ENCODE measurements around the gene POPDC2. TPM values are rescaled to one million over a fixed set of nuclear protein-coding genes. Genes with fewer than 3 reads are reported as not detected.

Gene POPDC2
- total RNA-seq, 1 experiment from 2014 or later: 0.48 TPM

DNA sequence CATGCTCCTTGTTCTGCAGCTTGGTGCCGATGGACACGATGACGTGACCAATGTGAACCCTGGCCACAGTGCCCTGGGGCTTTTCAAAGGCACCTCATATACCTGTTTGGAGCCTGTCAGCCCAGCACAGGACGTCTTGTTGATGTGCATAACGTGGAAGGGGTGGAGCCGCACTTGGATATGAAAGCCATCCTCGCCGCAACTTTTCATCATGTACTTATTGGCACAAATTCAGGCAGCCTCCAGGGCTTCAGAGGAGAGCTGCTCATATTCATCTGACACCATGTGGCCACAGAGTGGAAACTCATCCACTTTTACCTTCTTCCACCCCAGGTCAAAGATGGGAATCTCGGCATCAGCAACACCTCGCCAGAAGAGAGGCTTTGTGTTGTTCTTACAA lies 24.7 kb downstream of the POPDC2 start:
- H3K4me3 Mint-ChIP-seq: no peak overlapping the region
- no peaks in the 10 kb centered on the region for H3K27me3 Mint-ChIP-seq (ENCODE audit: low read depth)
- no peak for TF ChIP-seq ZNF423 (CRISPR knock-in tag; IDR thresholded peaks at IDR 0.05)
- no peak for TF ChIP-seq SP1 (CRISPR knock-in tag; conservative IDR thresholded peaks at IDR 0.05)
- TF ChIP-seq ZNF138 (CRISPR knock-in tag; conservative IDR thresholded peaks at IDR 0.05): no peak
- TF ChIP-seq, protein P1, sequence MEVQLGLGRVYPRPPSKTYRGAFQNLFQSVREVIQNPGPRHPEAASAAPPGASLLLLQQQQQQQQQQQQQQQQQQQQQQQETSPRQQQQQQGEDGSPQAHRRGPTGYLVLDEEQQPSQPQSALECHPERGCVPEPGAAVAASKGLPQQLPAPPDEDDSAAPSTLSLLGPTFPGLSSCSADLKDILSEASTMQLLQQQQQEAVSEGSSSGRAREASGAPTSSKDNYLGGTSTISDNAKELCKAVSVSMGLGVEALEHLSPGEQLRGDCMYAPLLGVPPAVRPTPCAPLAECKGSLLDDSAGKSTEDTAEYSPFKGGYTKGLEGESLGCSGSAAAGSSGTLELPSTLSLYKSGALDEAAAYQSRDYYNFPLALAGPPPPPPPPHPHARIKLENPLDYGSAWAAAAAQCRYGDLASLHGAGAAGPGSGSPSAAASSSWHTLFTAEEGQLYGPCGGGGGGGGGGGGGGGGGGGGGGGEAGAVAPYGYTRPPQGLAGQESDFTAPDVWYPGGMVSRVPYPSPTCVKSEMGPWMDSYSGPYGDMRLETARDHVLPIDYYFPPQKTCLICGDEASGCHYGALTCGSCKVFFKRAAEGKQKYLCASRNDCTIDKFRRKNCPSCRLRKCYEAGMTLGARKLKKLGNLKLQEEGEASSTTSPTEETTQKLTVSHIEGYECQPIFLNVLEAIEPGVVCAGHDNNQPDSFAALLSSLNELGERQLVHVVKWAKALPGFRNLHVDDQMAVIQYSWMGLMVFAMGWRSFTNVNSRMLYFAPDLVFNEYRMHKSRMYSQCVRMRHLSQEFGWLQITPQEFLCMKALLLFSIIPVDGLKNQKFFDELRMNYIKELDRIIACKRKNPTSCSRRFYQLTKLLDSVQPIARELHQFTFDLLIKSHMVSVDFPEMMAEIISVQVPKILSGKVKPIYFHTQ (CRISPR knock-in tag; IDR thresholded peaks at IDR 0.05): no peak
- no peak for TF ChIP-seq ATF1 (CRISPR knock-in tag; IDR thresholded peaks at IDR 0.05)
- TF ChIP-seq, protein P2, sequence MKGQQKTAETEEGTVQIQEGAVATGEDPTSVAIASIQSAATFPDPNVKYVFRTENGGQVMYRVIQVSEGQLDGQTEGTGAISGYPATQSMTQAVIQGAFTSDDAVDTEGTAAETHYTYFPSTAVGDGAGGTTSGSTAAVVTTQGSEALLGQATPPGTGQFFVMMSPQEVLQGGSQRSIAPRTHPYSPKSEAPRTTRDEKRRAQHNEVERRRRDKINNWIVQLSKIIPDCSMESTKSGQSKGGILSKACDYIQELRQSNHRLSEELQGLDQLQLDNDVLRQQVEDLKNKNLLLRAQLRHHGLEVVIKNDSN (CRISPR knock-in tag; IDR thresholded peaks at IDR 0.05): no peak
- no peak for TF ChIP-seq RELA (CRISPR knock-in tag; IDR thresholded peaks at IDR 0.05; ENCODE audit: borderline replicate concordance)
- no peak for TF ChIP-seq FOXP1 (CRISPR knock-in tag; IDR thresholded peaks at IDR 0.05; ENCODE audit: borderline replicate concordance)
- TF ChIP-seq, protein P3, sequence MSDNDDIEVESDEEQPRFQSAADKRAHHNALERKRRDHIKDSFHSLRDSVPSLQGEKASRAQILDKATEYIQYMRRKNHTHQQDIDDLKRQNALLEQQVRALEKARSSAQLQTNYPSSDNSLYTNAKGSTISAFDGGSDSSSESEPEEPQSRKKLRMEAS (CRISPR knock-in tag; IDR thresholded peaks at IDR 0.05): no peak
- no peak for TF ChIP-seq PRRX2 (CRISPR knock-in tag; IDR thresholded peaks at IDR 0.05)
- TF ChIP-seq, protein P4, sequence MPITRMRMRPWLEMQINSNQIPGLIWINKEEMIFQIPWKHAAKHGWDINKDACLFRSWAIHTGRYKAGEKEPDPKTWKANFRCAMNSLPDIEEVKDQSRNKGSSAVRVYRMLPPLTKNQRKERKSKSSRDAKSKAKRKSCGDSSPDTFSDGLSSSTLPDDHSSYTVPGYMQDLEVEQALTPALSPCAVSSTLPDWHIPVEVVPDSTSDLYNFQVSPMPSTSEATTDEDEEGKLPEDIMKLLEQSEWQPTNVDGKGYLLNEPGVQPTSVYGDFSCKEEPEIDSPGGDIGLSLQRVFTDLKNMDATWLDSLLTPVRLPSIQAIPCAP (CRISPR knock-in tag; IDR thresholded peaks at IDR 0.05): no peak
- TF ChIP-seq, protein P5, sequence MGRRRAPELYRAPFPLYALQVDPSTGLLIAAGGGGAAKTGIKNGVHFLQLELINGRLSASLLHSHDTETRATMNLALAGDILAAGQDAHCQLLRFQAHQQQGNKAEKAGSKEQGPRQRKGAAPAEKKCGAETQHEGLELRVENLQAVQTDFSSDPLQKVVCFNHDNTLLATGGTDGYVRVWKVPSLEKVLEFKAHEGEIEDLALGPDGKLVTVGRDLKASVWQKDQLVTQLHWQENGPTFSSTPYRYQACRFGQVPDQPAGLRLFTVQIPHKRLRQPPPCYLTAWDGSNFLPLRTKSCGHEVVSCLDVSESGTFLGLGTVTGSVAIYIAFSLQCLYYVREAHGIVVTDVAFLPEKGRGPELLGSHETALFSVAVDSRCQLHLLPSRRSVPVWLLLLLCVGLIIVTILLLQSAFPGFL (CRISPR knock-in tag; IDR thresholded peaks at IDR 0.05; ENCODE audit: borderline replicate concordance): no peak
- TF ChIP-seq, protein P6, sequence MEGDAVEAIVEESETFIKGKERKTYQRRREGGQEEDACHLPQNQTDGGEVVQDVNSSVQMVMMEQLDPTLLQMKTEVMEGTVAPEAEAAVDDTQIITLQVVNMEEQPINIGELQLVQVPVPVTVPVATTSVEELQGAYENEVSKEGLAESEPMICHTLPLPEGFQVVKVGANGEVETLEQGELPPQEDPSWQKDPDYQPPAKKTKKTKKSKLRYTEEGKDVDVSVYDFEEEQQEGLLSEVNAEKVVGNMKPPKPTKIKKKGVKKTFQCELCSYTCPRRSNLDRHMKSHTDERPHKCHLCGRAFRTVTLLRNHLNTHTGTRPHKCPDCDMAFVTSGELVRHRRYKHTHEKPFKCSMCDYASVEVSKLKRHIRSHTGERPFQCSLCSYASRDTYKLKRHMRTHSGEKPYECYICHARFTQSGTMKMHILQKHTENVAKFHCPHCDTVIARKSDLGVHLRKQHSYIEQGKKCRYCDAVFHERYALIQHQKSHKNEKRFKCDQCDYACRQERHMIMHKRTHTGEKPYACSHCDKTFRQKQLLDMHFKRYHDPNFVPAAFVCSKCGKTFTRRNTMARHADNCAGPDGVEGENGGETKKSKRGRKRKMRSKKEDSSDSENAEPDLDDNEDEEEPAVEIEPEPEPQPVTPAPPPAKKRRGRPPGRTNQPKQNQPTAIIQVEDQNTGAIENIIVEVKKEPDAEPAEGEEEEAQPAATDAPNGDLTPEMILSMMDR (IDR thresholded peaks at IDR 0.05): no peak
- TF ChIP-seq, protein P7, sequence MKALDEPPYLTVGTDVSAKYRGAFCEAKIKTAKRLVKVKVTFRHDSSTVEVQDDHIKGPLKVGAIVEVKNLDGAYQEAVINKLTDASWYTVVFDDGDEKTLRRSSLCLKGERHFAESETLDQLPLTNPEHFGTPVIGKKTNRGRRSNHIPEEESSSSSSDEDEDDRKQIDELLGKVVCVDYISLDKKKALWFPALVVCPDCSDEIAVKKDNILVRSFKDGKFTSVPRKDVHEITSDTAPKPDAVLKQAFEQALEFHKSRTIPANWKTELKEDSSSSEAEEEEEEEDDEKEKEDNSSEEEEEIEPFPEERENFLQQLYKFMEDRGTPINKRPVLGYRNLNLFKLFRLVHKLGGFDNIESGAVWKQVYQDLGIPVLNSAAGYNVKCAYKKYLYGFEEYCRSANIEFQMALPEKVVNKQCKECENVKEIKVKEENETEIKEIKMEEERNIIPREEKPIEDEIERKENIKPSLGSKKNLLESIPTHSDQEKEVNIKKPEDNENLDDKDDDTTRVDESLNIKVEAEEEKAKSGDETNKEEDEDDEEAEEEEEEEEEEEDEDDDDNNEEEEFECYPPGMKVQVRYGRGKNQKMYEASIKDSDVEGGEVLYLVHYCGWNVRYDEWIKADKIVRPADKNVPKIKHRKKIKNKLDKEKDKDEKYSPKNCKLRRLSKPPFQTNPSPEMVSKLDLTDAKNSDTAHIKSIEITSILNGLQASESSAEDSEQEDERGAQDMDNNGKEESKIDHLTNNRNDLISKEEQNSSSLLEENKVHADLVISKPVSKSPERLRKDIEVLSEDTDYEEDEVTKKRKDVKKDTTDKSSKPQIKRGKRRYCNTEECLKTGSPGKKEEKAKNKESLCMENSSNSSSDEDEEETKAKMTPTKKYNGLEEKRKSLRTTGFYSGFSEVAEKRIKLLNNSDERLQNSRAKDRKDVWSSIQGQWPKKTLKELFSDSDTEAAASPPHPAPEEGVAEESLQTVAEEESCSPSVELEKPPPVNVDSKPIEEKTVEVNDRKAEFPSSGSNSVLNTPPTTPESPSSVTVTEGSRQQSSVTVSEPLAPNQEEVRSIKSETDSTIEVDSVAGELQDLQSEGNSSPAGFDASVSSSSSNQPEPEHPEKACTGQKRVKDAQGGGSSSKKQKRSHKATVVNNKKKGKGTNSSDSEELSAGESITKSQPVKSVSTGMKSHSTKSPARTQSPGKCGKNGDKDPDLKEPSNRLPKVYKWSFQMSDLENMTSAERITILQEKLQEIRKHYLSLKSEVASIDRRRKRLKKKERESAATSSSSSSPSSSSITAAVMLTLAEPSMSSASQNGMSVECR (CRISPR knock-in tag; IDR thresholded peaks at IDR 0.05; ENCODE audit: borderline replicate concordance): no peak
- TF ChIP-seq, protein P8, sequence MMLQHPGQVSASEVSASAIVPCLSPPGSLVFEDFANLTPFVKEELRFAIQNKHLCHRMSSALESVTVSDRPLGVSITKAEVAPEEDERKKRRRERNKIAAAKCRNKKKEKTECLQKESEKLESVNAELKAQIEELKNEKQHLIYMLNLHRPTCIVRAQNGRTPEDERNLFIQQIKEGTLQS (CRISPR knock-in tag; conservative IDR thresholded peaks at IDR 0.05): no peak
- TF ChIP-seq TEAD1 (CRISPR knock-in tag; IDR thresholded peaks at IDR 0.05): no peak
- no peak for TF ChIP-seq JUN (CRISPR knock-in tag; IDR thresholded peaks at IDR 0.05)
- TF ChIP-seq MYBL2 (CRISPR knock-in tag; IDR thresholded peaks at IDR 0.05): no peak
- TF ChIP-seq, protein P9, sequence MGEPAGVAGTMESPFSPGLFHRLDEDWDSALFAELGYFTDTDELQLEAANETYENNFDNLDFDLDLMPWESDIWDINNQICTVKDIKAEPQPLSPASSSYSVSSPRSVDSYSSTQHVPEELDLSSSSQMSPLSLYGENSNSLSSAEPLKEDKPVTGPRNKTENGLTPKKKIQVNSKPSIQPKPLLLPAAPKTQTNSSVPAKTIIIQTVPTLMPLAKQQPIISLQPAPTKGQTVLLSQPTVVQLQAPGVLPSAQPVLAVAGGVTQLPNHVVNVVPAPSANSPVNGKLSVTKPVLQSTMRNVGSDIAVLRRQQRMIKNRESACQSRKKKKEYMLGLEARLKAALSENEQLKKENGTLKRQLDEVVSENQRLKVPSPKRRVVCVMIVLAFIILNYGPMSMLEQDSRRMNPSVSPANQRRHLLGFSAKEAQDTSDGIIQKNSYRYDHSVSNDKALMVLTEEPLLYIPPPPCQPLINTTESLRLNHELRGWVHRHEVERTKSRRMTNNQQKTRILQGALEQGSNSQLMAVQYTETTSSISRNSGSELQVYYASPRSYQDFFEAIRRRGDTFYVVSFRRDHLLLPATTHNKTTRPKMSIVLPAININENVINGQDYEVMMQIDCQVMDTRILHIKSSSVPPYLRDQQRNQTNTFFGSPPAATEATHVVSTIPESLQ (CRISPR knock-in tag; IDR thresholded peaks at IDR 0.05): no peak
- H3K4me1 Mint-ChIP-seq: no peaks in the 10 kb centered on the region
- no peak overlapping the region for H3K27ac Mint-ChIP-seq
- POLR2A ChIA-PET: no interaction called here
- CTCF ChIA-PET: interaction anchor here (1.5 to 2.0 kb wide), 2 partner anchors 9 to 35 kb away, joined by 3 to 5 read pairs; no protein-coding TSS in a partner anchor
- no peaks in the 10 kb centered on the region for H3K36me3 Mint-ChIP-seq
- ATAC-seq: no peak
- H3K9me3 Mint-ChIP-seq: no peaks in the 10 kb centered on the region
- DNase-seq (ENCODE audit: low spot score): no peak
